GM21367 (cell line): ENCODE measurements around the gene GSTO2.

Source experiments
- ATAC-seq: cut with Tn5 transposase; IDR thresholded peaks from one replicate; pipeline ENCODE4 v1.9.1; 2021; ENCODE audit not compliant: unreplicated experiment

Gene GSTO2

DNA sequence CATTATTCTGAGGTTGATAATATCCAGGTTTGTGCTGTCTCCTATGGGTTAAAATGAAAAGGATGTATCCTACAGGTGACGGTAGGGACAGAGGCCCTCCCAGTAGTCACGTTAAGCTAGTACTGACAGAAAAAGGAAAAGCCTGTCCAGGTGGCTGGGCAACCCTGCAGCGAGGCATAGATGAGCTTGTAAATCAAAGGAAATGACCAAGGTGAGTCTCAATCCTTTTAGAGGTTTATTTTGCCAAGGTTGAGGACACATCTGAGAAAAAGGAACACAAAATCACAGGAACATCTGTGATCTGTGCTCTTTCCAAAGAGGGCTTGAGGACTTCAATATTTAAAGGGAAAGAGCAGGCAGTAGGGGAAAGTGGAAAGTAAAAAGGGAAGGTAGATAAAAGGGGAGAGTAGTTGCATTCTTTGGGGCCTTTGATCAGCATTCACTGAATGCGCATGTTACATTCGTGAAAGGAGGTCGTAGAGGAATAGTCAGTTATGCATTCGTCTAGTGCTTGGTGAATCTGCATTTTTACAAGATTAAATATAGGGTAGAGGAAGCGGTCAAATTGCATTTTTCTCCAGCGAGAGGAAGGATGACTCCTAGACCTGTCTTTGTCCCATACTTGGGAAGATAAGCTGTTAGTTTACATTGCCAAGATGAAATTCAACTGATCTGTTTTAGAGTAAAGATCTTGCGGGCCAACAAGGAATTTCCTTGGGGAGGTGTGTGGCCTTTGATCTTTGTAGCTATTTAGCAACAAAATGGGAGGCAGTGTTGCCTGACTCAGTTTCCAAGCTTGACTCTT lies 15.2 kb upstream of the GSTO2 start:
- ATAC-seq, result no peak

- peak; percentile 69 for ATAC-seq
These were observed 14.3 kb upstream of the GSTO2 start, which contains the start of gene GSTO1 for GRCh38 chr10:104254493-104255310. TSS of gene GSTO1 (plus strand) at chr10:104254892. CDS start at chr10:104254929, 37 bp downstream.

GRCh38 chr10:104255311-104255981 lies 13.5 kb upstream of the GSTO2 start:
- peak; percentile 36 for ATAC-seq

GRCh38 chr10:104256335-104256961 lies 12.5 kb upstream of the GSTO2 start:
- ATAC-seq, result no peak

DNA sequence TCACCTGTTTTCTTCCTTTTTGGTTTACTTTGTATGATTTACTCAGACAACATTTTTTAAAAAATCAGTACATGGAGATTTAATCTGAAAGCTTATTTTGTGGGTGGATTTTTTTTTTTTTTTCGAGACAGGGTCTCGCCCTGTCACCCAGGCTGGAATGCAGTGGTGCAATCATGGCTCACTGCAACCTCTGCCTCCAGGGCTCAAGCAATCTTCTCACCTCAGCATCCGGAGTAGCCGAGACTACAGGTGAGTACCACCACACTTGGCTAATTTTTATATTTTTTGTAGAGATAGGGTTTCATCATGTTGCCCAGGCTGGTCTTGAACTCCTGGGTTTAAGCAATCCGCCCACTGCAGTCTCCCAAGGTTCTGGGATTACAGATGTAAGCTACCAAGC lies 11.7 kb upstream of the GSTO2 start:
- no peak for ATAC-seq

- no peak for ATAC-seq
These were observed 10.8 kb upstream of the GSTO2 start for GRCh38 chr10:104258209-104258608.

- no peak for ATAC-seq
These were observed 9.5 kb upstream of the GSTO2 start for GRCh38 chr10:104259456-104259855.

GRCh38 chr10:104259999-104260774 lies 8.8 kb upstream of the GSTO2 start:
- ATAC-seq, result no peak

DNA sequence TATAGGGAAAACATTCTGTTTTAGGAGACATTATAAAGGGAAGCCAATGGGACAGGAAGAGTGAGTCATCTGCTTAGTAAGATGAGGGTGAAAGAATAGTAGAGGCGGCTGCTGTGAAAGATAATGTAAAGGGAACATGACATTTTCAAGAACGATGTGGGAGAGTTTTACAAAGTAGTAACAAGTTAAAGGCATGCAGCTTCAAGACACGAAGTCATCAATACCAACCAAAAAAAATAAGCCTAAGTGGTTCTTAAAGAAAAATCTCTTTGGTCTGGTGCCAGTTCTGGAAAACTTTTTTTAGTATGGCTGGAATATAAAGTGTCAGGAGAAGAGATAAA lies 8.2 kb upstream of the GSTO2 start:
- no peak for ATAC-seq

- no peak for ATAC-seq
These were observed 6.9 kb upstream of the GSTO2 start for GRCh38 chr10:104262055-104262454.

DNA sequence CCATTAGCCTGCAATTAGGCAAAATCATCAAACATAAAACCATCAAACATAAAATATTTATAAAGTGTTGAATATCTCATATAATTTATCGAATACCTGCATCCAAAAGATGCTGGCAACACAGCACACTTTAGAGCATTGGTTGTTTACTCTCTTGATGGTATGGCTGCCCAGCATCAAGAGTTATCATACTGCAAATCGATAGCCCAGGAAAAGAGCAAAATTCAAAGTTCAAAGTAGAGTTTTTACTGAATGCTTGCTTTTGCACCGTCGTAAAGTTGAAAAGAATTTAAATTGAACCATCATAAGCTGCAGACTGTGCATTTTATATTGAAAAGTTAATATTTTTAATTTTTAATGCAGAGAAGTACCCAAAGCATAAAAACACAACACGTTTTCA lies 4.2 kb upstream of the GSTO2 start:
- ATAC-seq, result no peak

DNA sequence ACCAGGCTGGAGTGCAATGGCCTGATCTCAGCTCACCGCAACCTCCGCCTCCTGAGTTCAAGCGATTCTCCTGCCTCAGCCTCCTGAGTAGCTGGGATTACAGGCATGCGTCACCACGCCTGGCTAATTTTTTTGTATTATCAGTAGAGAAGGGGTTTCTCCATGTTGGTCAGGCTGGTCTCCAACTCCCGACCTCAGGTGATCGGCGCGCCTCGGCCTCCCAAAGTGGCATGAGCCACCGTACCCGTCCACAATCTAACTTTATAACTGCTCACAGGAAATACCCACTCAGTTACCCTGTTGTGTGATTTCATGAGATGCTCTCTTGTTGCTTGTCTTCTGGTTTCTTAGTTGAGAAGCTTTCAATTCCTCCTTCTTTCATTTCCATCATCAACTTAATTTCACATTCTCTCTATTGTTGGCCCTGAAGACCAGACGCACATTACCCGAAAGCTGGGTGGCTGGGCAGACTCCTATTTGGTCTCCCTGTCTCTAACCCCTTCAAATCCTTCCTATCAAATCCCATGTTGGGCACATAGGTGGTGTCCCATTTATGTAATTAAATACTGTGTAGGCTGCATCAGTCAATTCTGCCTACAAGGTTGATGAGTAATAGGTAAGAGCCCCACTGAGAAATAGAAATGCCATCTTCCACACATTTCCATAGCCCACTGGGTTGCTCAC lies 1.1 kb upstream of the GSTO2 start:
- ATAC-seq, result no peak

DNA sequence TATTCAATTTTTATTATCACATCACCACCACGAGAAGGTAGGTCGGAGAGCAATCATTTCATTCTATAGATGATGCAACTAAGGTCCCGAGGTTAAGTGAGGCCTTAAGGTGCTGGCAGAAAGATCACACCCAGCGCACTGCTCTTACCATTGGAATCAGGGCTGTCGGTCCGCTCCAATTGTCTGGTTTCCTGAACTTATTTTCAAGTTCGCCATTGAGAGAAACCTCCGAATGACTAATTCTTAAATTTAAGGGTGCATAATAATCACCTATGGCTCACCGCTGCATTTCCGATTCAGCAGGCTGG lies 625 bp upstream of the GSTO2 start:
- no peak for ATAC-seq

DNA sequence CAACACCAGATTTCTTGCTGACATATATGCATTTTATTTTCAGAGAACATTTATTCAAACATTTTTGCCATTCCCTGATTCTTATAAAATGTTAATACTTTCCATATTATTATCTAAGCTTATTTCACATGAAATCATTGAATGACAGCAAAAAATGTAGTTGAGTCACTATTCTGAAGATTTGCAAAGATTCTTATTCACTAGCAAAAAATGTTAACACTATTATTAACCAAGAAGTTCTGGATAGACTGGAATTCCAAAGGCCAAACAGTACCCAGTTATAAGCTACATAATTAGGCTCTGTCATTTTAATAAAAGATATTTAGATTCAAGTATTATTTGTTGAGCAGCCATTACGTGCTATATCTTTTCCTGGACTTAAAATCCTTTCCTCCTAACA lies 4.3 kb downstream of the GSTO2 start:
- ATAC-seq, result no peak

DNA sequence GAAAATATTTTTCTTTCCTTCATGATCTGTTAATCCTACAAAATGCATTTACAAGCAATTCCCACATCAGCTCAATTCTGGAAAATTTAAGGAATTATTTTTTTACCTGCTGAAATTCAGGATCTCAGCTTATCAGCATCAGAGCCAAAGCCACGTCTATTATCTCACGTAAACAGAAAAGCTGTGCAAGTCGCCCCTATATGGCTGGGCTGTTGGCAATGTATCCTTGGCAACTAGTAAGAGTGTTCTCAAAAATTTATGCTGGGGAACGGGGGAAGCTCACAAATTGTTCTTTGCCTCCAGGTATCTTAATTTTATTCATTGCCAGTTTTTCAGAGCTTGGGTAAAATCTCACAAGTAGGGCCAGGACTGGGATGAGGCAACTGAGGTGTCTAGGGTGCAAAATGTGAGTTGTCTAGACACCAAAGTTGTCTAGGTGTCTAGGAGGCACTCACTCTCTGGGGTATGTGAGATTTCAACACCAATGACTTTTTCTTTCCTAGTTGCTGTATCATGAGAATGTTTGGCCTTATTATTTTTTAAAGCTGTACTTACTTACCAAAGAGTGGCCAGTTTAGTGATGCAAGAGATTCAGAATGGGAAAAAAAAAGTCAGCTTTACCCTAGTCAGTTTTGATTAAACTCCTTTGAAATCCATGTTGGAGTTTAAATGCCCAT lies 5.1 kb downstream of the GSTO2 start:
- no peak for ATAC-seq

GRCh38 chr10:104274762-104275721 lies 6.1 kb downstream of the GSTO2 start:
- ATAC-seq, result peak; percentile 83

DNA sequence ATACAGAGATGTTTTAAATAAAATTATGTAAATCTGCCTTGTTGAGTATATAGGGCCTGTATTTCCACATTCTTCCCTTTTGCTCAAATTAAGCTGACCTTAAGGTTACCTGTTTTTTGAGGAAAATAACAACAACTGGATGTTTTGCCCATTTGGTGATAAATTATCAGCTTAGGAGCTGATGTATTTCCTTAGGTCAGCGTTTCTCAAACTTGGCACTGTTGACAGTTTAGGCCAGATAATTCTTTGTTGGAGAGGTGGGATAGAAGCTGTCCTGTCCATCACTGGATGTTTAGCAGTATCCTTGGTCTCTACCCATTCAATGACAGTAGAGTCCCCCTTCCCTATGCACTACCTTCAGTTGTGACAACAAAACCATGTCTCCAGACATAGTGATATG lies 7.2 kb downstream of the GSTO2 start:
- ATAC-seq, result no peak

DNA sequence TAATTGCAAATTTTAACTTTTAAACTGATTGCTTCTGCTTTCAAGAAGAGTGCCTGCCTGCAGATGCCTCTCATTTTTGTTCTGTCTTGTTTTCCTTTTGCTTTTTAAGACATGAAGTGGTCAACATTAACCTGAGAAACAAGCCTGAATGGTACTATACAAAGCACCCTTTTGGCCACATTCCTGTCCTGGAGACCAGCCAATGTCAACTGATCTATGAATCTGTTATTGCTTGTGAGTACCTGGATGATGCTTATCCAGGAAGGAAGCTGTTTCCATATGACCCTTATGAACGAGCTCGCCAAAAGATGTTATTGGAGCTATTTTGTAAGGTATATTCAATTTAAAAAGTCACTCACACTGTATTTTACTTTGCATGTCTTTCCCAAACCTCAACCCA lies 8.8 kb downstream of the GSTO2 start:
- no peak for ATAC-seq
